ENCODE measurements around the gene RFX8.
"Not testable (repeated sequence)": the region's sequence is repeated elsewhere in the genome, so short reads cannot be mapped to it uniquely, and the experiment has no call there.

Gene RFX8

DNA sequence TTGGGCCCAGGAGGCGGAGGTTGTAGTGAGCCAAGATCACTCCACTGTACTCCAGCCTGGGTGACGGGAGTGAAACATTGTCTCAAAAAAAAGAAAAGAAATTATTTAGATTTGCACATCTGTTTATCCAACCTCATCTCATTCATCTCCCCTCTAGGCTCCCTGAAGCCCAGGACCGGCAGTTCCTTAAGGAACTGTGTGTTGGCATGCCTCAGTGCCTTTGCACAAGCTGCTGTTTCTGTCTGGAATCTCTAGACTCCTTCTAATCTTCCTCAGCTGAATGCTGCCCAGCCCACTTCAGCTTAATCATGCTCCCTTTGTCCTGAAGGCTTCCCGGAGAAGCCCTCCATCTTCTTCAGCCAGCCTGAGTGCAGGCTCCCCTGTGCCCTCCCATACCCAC is 10.9 kb upstream of the RFX8 start:
- DNase-seq, result no peak

DNA sequence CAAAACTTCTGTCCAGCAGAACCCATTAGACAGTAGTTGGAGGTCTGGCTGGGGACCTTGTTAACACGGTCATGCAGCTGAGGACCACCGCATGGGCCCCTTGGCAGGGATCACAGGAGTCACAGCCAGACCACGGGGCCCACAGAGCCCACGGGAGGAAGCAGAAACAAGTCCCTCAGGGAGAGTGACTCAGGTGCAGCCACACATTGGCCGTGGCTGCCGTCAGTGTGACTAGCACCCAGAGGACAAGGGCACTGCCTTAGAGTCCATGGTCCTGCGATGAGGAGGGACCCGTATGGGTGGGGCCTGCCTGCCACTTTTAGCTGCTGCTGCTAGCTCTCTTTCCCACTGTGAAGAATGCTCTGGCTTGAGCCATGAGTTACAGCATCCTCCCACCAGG is 5.9 kb upstream of the RFX8 start:
- DNase-seq, result no peak

DNA sequence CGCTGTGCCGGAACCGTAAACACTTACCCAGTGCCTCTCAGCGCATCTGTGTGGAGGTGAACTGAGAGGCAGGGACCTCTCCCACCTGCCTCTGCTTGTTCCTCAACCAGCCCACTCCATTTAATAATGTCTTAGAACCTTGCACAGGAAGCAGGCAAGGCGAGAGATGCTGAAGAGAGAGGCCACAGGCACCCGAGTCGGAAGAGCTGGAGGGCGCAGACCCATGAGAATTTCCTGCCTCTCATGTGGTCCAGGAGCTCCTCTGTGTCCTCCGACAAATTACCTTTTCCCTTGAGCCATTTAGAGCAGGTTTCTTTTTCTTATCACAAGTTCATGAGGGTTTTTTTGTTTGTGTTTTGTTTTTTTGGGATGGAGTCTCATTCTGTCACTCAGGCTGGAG is 4.9 kb upstream of the RFX8 start:
- no peak for DNase-seq

DNA sequence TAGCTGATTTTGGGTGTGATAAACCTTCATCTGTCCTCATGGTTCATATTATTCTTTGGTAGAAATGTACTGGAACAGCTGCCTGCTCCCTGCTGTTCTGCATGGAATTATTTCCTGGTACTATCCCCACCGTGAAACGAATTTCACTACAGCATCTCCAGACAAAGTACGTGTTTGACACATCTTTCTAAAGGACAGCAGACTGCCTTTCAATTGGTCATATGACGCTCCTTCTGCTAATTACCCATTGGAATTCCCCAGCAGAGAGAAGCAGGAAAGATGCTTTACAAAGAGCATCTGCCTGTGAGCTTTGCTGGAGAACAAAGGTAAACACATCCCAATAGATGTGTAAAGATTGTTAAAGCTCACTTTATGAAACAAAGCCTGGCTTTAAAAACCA is 4.4 kb upstream of the RFX8 start:
- DNase-seq, result no peak

GRCh38 chr2:101478181-101479001 is 3.5 kb upstream of the RFX8 start:
- no peak for DNase-seq

- DNase-seq, result no peak
These were observed 2.6 kb upstream of the RFX8 start for GRCh38 chr2:101477556-101477955.

DNA sequence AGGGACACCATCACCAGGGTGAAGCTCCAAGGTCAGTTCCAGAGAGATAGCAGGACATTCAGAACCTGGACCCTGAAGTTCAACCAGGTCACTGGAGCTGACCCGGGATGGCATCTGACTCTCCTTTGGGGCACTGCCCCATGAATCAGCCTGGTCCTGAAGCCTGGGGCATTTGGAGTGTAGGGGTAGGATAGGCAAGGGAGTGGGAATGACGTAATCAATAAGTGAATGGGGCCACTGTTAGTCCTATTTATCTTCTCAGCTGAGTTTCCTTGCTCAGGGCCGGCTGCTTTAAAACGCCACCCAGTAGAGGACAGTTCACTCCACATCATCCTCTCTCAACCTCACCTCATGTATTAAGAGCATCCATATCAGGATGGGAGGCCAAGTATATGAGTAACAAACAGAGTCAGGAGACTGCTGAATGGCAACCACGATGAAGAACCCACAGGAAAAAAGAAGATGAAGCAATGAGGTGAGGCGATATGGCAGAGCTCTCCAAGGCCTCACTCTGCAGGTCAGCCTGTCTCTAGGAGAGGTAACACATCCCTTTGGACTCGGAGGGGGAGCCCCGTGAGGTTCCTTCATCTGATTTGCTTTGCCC is 1.8 kb upstream of the RFX8 start:
- no peak for DNase-seq

DNA sequence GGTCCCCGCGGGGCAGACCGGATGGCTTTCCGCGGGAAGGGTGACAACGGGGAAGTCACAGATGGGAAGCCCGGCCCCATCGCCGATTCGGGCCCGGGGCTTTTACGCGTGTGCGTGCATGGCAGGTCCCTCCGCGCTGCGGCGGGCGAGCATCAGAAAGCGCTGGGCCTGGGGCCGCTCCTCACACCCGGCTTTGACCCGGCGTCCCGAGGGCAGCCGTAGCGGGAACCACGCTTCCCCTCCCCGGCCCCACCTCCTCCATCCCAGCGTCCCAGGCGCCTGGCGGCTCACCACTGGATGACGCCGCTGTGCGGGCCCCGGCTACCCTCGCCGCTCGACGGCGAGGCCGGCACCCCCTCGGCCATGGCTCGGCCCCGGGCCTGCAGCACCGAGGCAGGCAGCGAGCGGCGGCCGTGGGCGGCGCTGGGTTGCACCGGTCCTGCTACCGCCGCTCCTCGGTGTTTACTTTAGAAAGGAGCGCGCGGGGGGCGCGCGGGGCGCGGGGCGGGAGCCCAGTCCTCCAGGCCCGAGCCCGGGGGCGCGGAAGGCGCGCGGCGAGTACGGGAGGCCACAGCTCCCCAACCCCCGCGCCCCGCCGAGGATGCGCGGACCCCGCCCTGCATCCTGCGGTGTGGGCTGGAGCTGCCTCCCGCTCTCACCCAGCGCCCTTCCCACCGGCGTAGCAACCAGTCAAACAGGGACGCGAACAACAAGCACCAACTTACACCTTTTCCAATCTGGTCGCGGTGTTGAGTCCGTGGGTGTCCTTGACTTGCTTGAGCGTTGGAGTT is 806 bp downstream of the RFX8 start:
- no peak for DNase-seq

GRCh38 chr2:101473591-101473910 is 1.4 kb downstream of the RFX8 start:
- DNase-seq, result no peak

- DNase-seq, result no peak
These were observed 5.0 kb downstream of the RFX8 start for GRCh38 chr2:101469863-101470262.

DNA sequence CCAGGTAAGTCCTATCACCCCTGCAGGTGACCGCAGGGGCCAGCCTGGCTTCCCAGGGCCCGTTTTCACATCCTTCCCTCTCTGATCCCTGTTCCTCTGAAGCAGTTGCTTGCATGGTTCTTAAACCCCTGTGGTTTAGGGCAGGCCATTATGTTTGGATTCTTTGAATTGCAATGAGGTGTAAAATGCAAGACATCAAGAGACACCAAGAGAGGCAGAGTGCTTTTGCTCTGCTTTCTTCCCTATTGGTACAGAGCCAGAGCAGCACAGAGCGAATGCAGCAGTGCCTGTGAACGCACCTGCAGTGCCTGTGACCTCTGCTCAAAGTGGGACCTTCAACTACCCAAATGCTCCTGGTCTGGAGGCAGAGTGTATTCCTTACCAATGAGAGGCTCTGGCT is 7.6 kb downstream of the RFX8 start:
- DNase-seq, result no peak

- peak; percentile 31 for DNase-seq
These were observed 8.5 kb downstream of the RFX8 start for GRCh38 chr2:101466426-101466825.

DNA sequence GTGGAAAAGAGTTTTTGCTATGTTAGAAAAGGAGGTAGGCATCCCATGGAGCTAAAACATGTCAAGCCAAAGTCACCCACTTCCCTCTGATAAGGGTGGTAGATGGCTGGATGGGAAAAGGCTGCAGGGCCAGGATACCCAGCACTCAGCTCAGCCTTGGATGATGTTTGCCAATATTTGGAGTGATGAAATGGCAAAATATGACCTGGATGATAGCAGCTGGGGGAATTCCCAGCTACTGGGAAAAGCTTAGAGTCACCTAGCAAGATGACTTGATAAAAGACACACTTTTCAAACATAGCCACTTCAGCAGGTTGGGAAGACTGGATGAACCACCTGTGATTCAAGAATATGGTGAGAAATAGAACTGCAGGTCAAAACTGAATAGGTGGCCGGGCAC is 10.1 kb downstream of the RFX8 start:
- no peak for DNase-seq

DNA sequence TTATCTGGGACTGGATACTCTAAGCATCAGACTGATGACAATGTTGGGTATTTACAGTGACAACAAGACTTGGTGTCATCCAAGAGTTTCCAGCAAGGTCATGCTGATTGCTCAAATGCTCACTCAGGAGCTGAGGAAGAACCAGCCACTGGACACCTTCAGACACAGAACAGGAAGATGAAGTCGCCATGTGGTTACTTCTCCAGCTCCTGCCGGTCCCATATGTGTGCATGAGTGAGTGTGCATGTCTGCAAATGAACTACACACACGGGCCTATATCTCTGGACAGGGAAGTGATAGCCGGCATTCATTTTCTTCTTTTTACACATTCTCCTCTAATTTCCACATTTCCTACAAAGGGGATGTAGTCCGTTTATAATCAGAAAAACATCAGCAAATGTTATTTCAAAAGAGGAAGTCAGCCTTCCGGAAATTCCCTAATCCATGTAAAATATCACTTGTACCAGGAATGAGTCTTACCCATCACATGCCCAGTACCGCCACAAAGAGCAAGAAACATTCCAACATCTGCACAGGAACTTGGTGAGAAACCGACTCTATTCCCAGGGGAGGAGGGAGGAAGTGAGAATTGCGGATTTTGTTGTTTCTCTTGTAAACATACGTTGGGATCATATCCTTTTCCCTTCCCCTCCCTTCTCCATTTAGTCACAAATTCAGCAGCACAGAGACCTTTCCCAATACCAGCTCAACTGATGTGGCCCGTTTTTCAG is 10.8 kb downstream of the RFX8 start:
- DNase-seq, result no peak

DNA sequence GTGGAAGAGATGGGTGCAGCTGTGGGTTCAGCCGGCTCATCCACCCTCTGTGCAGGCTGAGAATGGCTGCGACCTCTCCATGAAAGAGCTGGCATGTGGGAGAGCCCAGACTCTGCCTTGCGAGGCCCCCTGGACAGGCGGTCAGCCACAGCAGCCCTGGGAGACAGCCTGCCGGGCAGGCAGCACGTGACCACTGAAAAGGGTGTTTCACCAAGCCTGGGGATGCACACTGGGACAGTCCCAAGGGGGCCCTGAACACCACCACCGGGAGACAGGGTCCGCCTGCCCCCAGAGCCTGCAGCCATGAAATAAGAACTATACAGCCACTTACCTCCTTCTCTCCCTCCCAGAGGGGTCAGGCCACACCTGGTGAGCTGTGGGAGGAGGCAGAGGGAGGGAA is 11.5 kb downstream of the RFX8 start:
- no peak for DNase-seq

DNA sequence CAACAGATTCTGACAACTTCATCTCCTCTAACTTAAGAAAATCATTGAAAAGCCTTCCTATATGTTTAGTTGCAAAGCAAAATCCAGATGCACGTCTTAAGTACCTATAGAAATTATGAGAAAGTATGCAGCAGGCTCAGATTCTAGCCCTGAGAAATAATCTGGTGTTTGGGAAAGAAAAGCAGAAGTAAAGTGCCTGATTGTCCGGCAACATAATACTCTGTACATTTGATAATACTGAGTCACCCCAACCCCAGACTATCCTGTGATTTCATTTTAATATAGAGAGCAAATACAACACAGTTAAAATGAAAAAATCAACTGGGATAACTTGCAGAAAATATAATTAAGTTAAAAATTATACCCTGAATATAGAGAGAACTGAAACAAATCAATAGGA is 13.5 kb downstream of the RFX8 start:
- no peak for DNase-seq

DNA sequence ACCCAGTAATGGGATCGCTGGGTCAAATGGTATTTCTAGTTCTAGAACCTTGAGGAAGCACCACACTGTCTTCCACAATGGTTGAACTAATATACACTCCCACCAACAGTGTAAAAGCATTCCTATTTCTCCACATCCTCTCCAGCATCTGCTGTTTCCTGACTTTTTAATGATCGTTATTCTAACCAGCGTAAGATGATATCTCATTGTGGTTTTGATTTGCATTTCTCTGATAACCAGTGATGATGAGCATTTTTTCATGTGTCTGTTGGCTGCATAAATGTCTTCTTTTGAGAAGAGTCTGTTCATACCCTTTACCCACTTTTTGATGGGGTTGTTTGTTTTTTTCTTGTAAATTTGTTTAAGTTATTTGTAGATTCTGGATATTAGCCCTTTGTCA is 20.5 kb downstream of the RFX8 start:
- not testable (repeated sequence) for DNase-seq

DNA sequence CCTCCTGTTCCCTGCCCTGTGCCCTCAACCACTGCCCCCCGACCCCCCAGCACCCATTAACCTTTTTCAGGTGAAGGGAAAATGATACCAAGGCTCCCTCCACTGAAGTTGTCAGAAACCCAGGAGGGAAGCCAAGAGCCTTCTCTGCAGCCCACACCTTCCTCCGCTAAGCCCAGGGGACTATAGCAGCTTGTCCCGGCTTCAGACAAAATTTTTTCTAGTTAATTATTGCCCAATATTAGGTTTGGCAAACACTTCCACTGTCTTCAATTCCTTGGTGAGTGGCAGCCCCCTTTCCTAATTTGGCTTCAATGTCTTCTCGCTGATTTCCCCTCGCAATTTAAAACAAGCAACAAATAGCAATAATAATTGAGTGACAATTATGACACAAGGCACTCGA is 23.9 kb downstream of the RFX8 start:
- DNase-seq, result no peak

DNA sequence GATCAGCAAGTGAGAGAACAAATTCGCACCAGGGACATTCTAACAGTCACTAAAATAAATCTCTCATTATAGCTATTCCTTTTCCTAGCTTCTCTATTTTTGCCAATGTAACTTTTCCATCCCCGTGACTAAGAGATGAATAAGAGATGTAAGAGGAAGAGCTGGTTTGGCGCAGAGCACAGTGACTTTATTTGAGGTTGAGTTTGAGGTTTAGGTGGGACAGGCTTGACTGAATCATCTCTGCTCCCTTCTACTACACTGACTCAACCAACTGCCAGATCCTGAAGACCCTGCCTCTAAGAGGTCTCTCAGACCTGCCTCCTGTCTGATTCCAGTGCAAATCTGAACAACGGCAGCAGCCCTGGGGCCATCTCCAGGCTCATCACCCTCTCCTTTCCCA is 28.0 kb downstream of the RFX8 start:
- DNase-seq, result peak; percentile 51

DNA sequence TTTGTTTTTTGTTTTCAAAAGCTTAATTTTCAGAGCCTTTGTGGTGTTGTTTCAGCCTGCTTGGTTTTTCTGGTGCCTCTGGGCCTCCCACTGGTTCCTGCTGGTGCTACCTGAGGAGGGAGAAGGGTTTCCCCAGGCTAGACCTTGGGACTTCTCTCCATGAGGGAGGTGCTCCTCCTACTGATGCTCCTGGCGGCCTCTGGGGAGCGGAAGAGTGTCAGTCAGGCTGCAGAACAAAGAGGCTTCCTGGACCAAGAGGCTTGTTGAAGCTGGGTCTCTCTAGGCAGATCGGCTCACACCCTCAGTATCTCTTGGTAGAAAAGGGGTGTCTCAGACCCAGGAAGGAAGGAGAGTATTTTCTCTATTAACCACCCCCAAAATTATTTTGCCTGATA is 32.2 kb downstream of the RFX8 start:
- no peak for DNase-seq

GRCh38 chr2:101442042-101442666 is 32.8 kb downstream of the RFX8 start:
- no peak for DNase-seq

- DNase-seq, result no peak
These were observed 34.7 kb downstream of the RFX8 start for GRCh38 chr2:101440127-101440738.

DNA sequence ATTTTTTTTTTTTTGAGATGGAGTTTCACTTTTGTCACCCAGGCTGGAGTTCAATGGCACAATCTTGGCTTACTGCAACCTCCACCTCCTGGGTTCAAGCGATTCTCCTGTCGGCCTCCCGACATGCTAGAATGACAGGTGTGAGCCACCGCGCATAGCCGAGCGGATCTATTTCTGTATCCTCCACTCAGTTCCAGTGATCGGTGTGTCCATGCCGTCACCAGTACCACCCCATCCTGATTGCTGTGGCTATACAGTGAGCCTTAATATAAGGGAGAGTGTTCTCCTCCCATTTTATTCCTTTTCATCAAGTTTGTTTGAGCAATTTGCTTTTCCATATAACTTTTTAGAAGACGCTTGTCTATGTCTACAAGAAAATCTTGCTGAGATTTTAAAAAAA is 35.2 kb downstream of the RFX8 start:
- no peak for DNase-seq

Data from GDM1 (cell line).